GM19395 (cell line): ENCODE measurements around the gene EFEMP1.
"Not testable (repeated sequence)": the region's sequence is repeated elsewhere in the genome, so short reads cannot be mapped to it uniquely, and the experiment has no call there.

ENCODE experiments used
- ATAC-seq: cut with Tn5 transposase; IDR thresholded peaks from one replicate; pipeline ENCODE4 v1.9.1; 2021; ENCODE audit warnings: mild to moderate bottlenecking, moderate library complexity; ENCODE audit not compliant: unreplicated experiment

Gene EFEMP1

DNA sequence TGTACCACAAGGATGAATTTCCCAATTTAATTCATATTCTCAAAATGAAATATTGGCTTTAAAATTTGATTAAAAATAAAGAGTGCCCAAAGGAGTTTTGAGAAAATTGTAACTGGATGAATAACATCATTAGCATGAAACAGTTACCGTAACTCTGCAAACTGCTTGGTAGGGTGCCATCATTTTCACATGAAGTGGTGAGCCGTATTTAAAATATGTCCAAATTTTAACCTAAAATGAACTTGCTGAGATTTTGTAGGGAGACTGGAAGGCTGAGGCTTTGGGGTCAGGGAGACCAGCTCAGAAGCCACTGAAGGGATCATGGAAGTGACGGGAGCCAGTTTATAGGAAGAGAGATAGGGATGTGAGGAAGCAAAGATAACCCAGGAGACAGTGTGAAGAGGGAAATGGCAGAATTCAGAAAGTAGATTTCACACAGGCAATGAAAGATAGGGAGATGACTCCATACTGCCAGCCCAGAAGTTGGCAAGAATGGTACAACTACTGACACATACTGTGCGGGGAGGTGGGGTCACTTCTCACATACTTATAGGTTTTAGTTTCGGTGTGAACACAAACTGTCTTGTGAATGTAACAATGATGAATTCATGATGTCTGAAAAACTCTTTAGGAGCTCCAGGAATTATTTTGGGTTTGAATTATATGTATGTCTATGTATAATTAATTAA, 53.8 kb downstream of the EFEMP1 start:
- ATAC-seq = no peak

DNA sequence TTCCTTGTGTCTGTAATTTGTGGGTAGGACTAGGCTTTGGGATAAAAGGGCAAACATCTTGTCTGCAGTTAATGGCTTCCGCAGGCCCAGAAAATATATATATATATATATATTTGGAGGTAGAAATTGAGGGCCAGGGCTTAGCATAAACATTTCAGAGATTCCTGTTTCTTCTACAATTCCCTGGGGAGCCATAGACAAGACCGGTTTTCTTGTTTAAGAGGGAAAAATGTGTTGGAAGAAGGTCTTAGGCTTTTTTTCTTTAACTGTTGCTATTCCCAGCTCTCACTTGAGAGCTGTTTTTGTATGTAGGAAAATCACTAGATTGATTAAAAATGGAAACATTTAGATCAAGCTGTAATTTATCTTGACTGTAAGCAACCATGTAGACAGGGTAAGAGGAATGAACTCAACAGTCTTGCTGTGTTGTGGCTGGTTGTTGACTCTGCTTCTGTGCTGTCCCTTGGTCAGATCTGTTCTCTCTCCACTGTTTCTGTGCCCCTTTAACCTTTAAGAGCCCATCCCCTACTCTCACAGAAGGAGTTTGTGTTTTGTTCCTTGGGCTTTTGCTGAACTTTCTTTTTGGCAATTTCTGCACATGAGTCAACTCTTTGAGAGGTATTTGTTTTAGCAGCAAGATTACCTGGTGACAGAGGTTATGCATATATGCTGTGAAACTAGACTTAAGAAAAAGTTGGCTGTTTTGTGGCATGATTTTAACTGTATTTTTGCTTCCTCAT, 58.3 kb downstream of the EFEMP1 start:
- no peak for ATAC-seq

DNA sequence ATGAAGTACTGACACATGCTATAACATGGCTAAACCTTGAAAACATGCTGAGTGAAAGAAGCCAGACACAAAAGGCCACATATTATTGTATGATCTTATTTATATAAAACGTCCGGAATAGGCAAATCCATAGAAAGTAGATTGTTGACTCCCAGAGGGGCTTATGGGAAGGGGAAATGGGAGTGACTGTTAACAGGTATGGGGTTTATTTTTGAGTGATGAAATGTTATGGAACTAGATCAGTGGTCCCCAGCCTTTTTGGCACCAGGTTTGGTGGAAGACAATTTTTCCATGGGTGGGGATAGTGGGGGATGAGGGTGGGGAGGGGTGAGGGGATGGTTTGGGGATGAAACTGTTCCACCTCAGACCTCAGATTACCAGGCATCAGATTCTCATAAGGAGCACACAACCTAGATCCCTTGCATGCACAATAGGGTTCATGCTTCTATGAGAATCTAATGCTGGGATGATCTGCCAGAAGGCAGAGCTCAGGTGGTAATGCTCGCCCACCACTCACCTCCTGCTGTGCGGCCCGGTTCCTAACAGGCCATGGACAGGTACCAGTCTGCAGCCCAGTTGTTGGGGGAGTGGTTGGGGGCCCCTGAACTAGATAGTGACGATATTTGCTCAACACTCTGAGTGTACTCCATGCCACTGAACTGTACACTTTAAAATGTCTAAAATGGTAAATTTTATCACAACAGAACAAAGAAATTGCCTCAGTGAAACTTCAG, 59.1 kb downstream of the EFEMP1 start:
- ATAC-seq = no peak

DNA sequence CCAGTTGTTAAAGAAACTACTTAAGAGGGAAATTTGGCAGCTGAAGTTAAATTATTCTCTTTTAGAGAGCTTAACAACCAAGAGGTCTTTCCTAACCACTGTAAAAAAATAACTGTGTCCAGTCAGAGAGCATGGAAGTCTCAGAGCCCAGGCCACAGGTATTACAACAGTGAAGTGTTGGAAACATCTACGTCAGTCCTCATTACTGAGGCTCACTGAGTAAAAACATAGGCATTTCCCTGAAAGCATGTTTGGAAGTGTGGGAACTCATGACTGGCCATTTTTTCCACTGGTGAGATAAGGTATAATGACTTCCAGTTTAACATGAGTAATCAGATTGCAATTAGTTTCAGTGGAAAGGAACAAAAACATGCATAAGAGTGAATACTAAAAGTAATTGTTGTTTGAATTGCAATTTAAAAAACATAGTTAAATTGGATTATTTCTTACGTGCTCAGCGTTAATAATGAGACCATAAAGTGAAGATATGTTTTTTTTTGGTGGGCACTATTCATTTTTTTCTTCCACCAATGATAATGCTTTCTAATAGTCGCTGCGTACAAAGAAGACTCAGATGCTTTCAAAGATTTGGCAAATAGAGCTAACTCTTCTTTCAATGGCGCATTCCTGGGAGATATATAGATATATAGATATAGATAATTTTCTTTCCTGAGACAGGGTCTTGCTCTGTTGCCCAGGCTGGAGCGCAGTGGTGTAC, 60.8 kb downstream of the EFEMP1 start:
- no peak for ATAC-seq

DNA sequence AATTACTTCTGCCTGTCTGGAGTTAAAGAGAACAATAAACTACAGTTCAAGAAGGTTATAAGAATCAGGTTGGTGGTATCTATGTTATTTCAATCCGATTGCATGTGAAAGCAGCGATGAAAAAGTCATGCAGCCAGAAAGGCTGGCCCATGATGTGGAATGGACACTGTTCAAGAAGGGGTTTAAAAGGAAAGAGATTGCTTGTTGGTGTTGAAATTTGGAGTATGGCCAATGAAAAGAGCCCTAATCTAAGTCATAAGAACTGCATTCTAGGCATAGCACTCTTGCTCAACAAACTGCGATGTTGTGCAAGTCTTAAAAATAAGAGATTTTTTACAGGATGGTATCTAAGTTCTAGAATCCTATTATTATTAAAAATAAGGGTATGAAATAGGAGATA, 61.3 kb downstream of the EFEMP1 start:
- no peak for ATAC-seq

DNA sequence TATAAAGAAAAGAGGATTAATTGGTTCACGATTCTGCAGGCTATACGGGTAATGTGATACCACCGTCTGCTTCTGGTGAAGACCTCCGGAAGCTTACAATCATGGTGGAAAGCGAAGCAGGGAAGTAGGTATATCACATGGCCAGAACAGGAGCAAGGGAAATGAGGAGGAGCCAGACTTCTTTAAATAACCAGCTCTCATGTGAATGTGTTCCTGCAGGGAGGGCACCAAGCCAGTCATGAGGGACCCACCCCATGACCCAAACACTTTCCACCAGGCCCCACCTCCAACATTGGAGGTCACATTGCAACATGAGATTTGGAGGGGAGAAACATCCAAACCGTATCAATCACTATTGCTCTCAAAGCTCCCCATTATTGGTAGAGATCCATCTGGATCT, 61.8 kb downstream of the EFEMP1 start:
- no peak for ATAC-seq

DNA sequence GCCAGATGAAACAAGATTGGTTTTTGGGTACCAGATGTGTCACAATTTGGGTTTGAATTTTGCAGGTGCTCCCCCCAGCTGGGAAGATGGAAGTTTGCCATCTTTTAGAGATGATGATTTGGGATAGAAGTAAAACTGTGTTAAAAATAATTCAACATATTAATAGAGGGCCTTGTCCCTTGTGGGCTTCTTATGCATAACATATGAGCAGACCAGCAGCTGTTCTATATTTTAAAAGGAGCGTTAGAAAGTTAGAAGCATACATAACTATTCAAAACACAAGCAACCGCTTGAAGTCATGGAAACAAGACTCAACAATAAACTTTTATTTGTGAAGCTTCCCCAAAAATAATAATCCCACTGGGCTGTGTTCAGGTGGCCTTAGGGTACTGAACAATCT, 62.8 kb downstream of the EFEMP1 start:
- ATAC-seq = no peak

DNA sequence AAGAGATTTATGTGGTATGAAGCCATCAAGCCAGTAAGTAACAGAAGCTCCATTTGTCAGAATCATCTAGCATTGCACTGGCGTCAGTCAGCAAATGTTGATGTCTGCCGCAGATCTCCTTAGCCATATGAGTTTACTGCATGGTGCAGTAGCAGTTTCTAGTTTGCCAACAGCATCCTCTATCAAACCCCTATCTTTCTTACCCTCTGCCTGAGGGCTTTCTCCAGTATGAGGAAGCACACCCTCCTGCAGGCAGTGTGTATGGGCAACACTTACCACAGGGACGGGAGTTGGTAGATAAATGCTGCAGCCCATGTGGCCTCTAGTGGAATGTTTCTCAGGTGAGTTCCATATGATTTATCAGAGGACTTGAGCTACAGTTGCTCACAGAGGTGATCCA, 63.7 kb downstream of the EFEMP1 start:
- no peak for ATAC-seq

DNA sequence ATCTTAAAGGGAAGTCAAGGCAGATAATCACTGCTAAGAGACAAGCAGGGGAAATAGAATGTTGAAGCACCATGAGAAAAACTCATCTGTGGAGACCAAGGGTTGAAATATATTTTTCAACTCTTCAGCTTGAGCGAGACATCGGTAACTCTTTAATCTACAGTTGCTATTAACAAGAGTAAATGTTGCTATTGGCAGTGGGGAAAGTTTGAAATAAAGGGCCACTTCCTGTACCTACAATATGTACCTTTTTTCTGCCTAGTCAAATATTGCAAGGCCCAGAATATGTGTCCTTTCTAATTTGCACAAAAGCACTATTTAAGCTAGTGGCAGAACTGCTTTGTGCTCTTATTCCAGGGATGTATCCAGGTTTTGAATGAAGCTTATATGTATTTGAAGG, 65.8 kb downstream of the EFEMP1 start:
- no peak for ATAC-seq

DNA sequence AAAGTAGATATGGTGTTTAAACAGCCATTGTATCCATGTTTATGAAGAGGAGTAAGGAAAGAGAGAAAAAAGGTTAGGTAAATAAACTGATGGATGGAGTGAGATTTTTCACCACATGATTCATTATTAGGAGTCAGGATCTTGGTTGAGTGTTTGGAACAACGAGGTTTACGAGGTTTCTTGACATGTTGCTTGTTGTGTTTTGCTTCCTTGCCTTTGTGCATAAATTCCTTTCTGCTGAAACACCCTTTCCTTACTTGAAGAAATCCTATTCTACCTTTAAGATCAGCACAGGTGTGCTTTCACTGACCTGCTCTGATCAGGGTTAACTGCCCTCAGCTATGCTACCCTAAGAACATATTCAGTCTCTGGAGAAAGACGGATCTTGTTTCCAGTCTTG, 66.6 kb downstream of the EFEMP1 start:
- no peak for ATAC-seq

DNA sequence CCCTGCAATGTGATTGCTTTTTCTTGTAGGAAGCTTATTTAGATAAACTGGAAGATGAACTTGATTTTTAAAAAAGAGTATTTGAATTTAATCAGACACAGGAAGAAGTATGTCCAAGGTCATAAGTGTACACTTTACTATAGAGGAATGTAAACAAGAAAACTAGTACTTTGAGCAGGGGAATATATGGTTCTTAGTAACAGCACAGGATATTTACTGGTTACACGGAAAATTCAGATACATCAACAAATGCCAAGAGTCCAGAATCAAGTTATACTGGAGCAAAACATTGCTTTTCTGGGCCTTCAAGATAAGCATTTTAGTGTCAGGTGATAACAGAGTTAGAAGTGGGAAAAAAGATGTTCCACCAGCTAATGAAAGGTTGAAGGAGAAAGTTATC, 75.5 kb downstream of the EFEMP1 start:
- no peak for ATAC-seq

DNA sequence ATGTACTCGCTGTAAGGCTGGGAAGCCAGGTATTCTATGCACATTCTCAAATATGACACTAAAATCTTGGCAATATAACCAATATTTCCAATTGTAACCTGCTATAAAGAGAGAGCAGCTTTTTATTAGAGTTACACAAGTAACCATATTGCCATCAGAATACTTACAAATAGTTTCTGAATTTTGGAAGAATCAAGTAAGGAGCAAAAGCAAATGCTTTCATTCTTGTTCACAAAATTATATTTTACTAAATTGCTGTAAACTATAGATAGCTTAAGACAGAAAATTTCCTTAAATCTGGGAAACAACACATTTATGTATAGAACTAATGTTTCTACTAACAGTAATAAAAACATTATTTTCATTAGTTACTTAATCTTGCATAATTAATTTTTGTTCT, 77.2 kb downstream of the EFEMP1 start:
- ATAC-seq = no peak

DNA sequence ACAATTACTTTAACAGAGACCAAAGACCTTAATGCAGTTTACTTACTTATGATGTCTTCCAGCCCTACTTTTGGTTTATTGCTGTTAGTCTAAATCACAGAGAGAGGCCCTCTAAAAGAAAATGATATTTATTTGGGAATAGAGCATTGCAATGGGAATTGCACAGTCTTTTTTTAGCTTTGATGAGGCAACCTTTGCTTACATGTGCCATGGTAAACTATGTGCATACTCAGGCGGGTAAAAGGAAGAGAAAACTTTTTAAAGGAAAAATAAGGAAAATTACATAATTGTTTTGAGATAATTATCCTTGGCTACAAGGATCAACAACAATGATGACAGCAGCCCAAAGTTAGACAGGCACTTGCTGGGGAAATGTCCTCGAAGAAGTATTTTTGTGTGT, 78.6 kb downstream of the EFEMP1 start:
- no peak for ATAC-seq

DNA sequence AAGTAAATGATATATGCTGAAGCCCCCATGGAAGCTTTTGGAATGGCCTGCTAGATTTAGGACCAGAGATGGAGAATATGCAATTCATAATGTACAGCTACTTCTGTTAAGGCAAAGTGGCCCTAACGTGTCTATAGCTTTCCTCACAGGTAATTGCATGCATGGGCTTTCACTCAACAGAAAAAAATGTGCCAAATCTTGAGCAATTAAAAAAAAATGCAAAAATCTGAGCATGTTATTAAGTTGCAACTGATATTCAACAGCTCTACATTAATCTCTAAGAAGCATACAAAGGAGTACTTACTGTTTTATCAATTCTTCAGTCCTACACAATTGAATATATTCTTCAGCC, 79.6 kb downstream of the EFEMP1 start:
- ATAC-seq = no peak

DNA sequence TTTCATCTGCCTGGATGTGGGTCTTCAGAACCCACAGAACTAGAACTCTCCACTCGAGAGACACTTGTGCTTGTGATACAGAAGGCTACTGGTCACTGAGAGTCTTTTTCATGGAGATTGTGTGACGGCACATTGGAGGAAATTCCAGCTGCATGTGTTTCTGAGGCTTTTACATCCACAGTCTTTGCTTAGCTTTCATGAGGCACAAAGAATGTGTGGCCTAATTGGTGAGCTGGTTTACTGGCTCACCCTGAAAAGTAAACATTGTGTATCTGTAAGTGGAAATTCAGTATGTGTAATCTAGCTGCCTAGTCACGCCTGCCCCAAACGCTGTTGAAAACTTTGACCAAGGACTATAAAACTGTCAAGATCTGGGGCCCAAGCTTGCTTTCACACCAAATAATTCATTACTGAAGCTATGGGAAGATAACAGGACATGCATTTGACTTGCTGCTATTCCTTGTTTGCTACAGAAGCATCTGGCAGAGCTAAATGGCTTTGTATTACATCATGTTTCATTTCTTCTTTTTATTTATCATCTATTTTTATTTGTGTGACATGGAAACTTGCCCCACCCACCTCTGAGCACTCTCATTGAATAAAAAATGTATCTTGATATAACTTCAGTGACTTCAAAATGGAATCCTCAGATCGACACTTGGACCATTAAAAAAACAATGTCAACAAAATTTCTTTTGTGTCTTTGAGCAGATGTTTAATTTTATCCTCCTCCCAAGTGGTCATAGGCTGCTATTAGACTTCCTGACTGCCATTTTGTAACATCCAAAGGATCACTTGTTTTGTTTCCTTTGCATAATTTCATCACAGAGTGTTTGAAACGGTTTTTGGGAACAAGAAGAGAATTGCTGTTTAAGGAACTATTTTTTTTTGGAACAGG, 80.2 kb downstream of the EFEMP1 start:
- ATAC-seq = no peak

DNA sequence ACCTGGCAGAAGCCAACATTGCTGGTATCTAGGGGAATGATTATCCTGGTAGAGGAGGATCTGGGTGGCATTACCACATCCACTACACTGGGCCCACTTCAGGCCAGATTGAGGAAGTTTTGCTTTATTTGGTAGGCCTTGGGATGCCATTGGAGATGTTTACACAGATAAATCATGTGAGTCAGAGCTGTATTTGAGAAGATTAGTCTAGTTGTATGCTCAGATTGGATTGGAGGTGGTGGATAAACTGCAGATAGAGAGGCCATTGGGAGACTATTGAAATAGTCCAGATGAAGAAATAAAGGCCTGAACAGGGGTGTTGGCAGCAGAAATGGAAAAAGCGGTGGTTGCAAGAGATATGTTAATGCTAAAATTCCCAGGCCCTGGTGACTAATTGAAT, 81.5 kb downstream of the EFEMP1 start:
- no peak for ATAC-seq

DNA sequence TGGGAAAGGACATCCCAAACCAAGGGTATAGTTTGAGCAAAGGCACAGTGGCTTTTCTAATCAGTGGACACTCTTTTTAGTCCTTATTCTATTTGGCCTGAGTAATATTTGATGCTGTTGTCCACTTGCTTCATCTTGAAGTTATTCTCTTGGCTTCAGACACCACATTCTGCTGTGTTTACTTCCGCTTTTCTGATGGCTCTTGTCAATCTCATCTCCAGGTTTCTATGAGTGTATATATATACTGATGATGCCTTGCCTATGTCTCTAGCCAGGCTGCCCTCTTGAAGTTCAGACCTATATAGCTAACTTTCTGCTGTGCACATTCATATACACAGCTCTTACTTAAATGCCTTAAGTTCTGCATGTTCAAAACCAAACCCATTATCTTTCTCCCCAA, 83.1 kb downstream of the EFEMP1 start:
- no peak for ATAC-seq

DNA sequence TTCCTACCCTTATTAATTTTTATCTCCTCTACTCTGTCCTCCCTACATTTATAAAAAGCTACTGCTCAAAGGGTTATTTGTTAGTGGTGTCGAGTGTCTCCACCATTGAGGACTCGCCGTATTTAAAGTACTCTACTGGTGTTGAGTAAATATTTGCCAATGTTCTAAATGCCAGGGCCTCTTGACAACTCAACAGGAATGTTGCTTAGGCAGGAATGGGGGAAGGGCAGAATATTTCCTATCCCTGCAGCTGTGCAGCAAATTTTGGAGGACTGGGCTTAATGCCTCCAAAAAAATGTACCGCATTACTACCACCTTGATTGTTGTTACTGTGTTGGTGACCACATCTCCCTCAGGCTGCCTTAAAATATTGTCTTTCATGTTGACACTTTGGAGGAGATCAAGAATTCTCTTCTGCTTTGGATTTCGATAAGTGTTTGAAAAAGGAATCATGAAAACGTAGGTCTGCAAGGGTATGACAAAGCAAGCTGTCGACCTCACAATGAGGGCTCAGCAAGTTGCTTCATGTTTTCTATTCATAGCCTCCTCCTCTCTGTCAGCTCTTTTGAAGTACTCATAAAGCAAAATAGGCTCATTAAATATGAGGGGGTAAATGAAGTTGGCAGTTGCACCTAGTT, 84.3 kb downstream of the EFEMP1 start:
- ATAC-seq = no peak

DNA sequence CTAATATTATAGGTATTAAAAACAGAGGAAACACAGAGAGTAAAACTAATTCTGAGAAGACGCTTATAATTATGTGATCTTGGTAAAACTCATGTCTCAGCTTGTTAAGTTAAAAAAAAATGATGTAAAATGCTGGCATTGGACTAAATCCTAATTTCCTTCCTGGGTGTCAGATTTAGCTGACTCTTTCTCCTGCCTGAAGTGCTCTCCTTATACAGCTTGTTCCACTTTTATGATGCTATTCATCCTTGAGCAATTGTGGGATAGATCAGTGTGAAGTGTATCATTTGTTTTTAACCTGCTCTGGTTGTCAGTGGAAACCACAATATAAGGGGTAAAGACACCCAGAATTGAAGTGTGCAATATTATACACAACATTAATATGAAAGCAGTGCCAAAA, 84.9 kb downstream of the EFEMP1 start:
- no peak for ATAC-seq

DNA sequence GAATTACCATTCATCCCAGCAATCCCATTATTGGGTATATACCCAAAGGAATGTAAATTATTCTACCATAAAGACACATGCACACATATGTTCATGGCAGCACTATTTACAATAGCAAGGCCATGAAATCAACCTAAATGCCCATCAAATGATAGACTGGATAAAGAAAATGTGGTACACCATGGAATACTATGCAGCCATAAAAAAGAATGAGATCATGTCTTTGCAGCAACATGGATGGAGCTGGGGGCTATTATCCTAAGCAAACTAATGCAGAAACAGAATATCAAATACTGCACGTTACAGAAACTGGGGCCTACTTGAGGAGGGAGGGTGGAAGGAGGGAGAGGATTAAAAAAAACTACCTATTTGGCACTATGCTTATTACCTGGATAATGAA, 85.5 kb downstream of the EFEMP1 start:
- not testable (repeated sequence) for ATAC-seq
